GM18507 (cell line): ENCODE data around the gene USP17L15.
"Not testable (repeated sequence)": the region's sequence is repeated elsewhere in the genome, so short reads cannot be mapped to it uniquely, and the experiment has no call there.

Source experiments
- DNase-seq: peaks from one replicate; pipeline ENCODE4 v3.0.0; 2011; ENCODE audit warnings: low read depth; ENCODE audit not compliant: insufficient read length; ENCODE audit errors: extremely low spot score
- FAIRE-seq: peaks from 2 replicates; lab custom pipeline; 2011; peaks lifted over from hg19 to GRCh38; lab: Jason Lieb, UNC

USP17L15 gene, protein sequence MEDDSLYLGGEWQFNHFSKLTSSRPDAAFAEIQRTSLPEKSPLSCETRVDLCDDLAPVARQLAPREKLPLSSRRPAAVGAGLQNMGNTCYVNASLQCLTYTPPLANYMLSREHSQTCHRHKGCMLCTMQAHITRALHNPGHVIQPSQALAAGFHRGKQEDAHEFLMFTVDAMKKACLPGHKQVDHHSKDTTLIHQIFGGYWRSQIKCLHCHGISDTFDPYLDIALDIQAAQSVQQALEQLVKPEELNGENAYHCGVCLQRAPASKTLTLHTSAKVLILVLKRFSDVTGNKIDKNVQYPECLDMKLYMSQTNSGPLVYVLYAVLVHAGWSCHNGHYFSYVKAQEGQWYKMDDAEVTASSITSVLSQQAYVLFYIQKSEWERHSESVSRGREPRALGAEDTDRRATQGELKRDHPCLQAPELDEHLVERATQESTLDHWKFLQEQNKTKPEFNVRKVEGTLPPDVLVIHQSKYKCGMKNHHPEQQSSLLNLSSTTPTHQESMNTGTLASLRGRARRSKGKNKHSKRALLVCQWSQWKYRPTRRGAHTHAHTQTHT

DNA sequence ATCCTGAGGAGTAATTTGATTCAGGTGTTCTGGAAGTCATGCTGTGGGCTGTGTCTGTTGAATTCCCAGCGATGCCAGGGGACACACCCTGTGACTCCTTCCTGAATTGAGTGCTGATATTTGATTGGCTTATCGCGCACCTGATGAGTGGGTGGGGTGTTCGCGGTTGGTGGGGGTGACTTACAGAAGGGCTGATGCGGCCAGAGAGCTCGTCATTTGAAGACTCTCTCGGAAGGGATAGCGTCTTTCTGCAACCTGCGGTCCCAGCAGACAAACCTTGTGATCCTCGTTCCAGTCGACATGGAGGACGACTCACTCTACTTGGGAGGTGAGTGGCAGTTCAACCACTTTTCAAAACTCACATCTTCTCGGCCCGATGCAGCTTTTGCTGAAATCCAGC lies at the start of gene USP17L15:
Gene USP17L15 (plus strand): TSS at position 301 of the 400 bp plus-strand sequence. CDS start 0 bp downstream, at position 301.
- FAIRE-seq, DNase-seq: not testable (repeated sequence)

DNA sequence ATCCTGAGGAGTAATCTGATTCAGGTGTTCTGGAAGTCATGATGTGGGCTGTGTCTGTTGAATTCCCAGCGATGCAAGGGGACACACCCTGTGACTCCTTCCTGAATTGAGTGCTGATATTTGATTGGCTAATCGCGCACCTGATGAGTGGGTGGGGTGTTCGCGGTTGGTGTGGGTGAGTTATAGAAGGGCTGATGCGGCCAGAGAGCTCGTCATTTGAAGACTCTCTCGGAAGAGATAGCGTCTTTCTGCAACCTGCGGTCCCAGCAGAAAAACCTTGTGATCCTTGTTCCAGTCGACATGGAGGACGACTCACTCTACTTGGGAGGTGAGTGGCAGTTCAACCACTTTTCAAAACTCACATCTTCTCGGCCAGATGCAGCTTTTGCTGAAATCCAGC lies 23.8 kb upstream of the USP17L15 start, which contains the start of gene USP17L10:
Gene USP17L10 (plus strand): TSS at position 301 of the 400 bp plus-strand sequence. CDS start 0 bp downstream, at position 301.
- not testable (repeated sequence) for FAIRE-seq, DNase-seq

DNA sequence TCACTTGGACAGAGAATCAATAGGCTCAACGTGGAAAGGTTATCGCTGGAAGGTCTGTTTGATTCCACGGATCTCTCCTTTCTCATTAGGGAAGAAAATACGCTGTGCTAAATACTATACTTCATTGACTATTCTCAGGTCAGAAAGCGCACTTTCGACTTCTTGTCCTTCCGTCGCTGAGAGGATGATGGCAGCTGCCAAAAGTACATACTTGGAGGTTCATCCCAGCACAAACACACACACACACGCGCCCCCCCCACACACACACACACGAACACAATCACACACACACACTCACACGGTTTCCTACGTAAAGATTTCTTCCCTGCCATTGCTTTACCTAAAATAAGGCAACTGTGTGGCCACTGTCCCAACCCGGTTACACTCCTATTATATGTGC lies 19.5 kb upstream of the USP17L15 start:
- FAIRE-seq, DNase-seq: not testable (repeated sequence)

DNA sequence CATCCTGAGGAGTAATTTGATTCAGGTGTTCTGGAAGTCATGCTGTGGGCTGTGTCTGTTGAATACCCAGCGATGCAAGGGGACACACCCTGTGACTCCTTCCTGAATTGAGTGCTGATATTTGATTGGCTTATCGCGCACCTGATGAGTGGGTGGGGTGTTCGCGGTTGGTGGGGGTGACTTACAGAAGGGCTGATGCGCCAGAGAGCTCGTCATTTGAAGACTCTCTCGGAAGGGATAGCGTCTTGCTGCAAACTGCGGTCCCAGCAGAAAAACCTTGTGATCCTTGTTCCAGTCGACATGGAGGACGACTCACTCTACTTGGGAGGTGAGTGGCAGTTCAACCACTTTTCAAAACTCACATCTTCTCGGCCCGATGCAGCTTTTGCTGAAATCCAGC lies 19.1 kb upstream of the USP17L15 start, which contains the start of gene USP17L11:
Gene USP17L11 (plus strand): TSS at position 301 of the 400 bp plus-strand sequence. CDS start 0 bp downstream, at position 301.
- not testable (repeated sequence) for FAIRE-seq, DNase-seq

DNA sequence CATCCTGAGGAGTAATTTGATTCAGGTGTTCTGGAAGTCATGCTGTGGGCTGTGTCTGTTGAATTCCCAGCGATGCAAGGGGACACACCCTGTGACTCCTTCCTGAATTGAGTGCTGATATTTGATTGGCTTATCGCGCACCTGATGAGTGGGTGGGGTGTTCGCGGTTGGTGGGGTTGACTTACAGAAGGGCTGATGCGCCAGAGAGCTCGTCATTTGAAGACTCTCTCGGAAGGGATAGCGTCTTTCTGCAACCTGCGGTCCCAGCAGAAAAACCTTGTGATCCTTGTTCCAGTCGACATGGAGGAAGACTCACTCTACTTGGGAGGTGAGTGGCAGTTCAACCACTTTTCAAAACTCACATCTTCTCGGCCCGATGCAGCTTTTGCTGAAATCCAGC lies 14.3 kb upstream of the USP17L15 start, which contains the start of gene USP17L12:
Gene USP17L12 (plus strand): TSS at position 301 of the 400 bp plus-strand sequence. CDS start 0 bp downstream, at position 301.
- FAIRE-seq, DNase-seq: not testable (repeated sequence)

DNA sequence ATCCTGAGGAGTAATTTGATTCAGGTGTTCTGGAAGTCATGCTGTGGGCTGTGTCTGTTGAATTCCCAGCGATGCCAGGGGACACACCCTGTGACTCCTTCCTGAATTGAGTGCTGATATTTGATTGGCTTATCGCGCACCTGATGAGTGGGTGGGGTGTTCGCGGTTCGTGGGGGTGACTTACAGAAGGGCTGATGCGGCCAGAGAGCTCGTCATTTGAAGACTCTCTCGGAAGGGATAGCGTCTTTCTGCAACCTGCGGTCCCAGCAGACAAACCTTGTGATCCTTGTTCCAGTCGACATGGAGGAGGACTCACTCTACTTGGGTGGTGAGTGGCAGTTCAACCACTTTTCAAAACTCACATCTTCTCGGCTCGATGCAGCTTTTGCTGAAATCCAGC lies 9.6 kb upstream of the USP17L15 start, which contains the start of gene USP17L13:
Gene USP17L13 (plus strand): TSS at position 301 of the 400 bp plus-strand sequence. CDS start 0 bp downstream, at position 301.
- DNase-seq, FAIRE-seq: not testable (repeated sequence)

DNA sequence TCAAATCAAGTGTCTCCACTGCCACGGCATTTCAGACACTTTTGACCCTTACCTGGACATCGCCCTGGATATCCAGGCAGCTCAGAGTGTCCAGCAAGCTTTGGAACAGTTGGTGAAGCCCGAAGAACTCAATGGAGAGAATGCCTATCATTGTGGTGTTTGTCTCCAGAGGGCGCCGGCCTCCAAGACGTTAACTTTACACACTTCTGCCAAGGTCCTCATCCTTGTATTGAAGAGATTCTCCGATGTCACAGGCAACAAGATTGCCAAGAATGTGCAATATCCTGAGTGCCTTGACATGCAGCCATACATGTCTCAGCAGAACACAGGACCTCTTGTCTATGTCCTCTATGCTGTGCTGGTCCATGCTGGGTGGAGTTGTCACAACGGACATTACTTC lies 3.9 kb upstream of the USP17L15 start:
- not testable (repeated sequence) for FAIRE-seq, DNase-seq

DNA sequence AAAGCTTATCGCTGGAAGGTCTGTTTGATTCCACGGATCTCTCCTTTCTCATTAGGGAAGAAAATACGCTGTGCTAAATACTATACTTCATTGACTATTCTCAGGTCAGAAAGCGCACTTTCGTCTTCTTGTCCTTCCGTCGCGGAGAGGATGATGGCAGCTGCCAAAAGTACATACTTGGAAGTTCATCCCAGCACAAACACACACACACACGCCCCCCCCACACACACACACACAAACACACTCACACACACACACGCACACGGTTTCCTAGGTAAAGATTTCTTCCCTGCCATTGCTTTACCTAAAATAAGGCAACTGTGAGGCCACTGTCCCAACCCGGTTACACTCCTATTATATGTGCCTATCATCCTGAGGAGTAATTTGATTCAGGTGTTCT lies 4.3 kb downstream of the USP17L15 start:
- not testable (repeated sequence) for FAIRE-seq, DNase-seq

DNA sequence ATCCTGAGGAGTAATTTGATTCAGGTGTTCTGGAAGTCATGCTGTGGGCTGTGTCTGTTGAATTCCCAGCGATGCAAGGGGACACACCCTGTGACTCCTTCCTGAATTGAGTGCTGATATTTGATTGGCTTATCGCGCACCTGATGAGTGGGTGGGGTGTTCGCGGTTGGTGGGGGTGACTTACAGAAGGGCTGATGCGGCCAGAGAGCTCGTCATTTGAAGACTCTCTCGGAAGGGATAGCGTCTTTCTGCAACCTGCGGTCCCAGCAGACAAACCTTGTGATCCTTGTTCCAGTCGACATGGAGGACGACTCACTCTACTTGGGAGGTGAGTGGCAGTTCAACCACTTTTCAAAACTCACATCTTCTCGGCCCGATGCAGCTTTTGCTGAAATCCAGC lies 9.4 kb downstream of the USP17L15 start, which contains the start of gene USP17L17:
Gene USP17L17 (plus strand): TSS at position 301 of the 400 bp plus-strand sequence. CDS start 0 bp downstream, at position 301.
- FAIRE-seq, DNase-seq: not testable (repeated sequence)

DNA sequence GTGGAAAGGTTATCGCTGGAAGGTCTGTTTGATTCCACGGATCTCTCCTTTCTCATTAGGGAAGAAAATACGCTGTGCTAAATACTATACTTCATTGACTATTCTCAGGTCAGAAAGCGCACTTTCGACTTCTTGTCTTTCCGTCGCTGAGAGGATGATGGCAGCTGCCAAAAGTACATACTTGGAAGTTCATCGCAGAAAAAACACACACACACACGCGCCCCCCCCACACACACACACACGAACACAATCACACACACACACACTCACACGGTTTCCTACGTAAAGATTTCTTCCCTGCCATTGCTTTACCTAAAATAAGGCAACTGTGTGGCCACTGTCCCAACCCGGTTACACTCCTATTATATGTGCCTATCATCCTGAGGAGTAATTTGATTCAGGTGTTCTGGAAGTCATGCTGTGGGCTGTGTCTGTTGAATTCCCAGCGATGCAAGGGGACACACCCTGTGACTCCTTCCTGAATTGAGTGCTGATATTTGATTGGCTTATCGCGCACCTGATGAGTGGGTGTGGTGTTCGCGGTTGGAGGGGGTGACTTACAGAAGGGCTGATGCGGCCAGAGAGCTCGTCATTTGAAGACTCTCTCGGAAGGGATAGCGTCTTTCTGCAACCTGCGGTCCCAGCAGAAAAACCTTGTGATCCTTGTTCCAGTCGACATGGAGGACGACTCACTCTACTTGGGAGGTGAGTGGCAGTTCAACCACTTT lies 13.9 kb downstream of the USP17L15 start, which contains the start of gene USP17L18:
Gene USP17L18 (plus strand): TSS at position 678 of the 728 bp plus-strand sequence. CDS start 0 bp downstream, at position 678.
- not testable (repeated sequence) for FAIRE-seq, DNase-seq

DNA sequence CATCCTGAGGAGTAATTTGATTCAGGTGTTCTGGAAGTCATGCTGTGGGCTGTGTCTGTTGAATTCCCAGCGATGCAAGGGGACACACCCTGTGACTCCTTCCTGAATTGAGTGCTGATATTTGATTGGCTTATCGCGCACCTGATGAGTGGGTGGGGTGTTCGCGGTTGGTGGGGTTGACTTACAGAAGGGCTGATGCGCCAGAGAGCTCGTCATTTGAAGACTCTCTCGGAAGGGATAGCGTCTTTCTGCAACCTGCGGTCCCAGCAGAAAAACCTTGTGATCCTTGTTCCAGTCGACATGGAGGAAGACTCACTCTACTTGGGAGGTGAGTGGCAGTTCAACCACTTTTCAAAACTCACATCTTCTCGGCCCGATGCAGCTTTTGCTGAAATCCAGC lies 18.9 kb downstream of the USP17L15 start, which contains the start of gene USP17L19:
Gene USP17L19 (plus strand): TSS at position 301 of the 400 bp plus-strand sequence. CDS start 0 bp downstream, at position 301.
- FAIRE-seq, DNase-seq: not testable (repeated sequence)

DNA sequence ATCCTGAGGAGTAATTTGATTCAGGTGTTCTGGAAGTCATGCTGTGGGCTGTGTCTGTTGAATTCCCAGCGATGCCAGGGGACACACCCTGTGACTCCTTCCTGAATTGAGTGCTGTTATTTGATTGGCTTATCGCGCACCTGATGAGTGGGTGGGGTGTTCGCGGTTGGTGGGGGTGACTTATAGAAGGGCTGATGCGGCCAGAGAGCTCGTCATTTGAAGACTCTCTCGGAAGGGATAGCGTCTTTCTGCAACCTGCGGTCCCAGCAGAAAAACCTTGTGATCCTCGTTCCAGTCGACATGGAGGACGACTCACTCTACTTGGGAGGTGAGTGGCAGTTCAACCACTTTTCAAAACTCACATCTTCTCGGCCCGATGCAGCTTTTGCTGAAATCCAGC lies 23.6 kb downstream of the USP17L15 start, which contains the start of gene USP17L20:
Gene USP17L20 (plus strand): TSS at position 301 of the 400 bp plus-strand sequence. CDS start 0 bp downstream, at position 301.
- DNase-seq, FAIRE-seq: not testable (repeated sequence)

DNA sequence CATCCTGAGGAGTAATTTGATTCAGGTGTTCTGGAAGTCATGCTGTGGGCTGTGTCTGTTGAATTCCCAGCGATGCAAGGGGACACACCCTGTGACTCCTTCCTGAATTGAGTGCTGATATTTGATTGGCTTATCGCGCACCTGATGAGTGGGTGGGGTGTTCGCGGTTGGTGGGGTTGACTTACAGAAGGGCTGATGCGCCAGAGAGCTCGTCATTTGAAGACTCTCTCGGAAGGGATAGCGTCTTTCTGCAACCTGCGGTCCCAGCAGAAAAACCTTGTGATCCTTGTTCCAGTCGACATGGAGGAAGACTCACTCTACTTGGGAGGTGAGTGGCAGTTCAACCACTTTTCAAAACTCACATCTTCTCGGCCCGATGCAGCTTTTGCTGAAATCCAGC lies 28.4 kb downstream of the USP17L15 start, which contains the start of gene USP17L21:
Gene USP17L21 (plus strand): TSS at position 301 of the 400 bp plus-strand sequence. CDS start 0 bp downstream, at position 301.
- FAIRE-seq, DNase-seq: not testable (repeated sequence)

DNA sequence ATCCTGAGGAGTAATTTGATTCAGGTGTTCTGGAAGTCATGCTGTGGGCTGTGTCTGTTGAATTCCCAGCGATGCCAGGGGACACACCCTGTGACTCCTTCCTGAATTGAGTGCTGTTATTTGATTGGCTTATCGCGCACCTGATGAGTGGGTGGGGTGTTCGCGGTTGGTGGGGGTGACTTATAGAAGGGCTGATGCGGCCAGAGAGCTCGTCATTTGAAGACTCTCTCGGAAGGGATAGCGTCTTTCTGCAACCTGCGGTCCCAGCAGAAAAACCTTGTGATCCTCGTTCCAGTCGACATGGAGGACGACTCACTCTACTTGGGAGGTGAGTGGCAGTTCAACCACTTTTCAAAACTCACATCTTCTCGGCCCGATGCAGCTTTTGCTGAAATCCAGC lies 33.1 kb downstream of the USP17L15 start, which contains the start of gene USP17L22:
Gene USP17L22 (plus strand): TSS at position 301 of the 400 bp plus-strand sequence. CDS start 0 bp downstream, at position 301.
- not testable (repeated sequence) for DNase-seq, FAIRE-seq

DNA sequence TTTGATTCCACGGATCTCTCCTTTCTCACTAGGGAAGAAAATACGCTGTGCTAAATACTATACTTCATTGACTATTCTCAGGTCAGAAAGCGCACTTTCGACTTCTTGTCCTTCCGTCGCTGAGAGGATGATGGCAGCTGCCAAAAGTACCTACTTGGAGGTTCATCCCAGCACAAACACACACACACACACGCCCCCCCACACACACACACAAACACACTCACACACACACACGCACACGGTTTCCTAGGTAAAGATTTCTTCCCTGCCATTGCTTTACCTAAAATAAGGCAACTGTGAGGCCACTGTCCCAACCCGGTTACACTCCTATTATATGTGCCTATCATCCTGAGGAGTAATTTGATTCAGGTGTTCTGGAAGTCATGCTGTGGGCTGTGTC lies 37.5 kb downstream of the USP17L15 start:
- not testable (repeated sequence) for FAIRE-seq, DNase-seq
